Activated CD8-positive, alpha-beta T cell treated with anti-CD3 and anti-CD28 coated beads for 36 hours (primary cell): Measurements from ENCODE around the gene PANK4. TPM values are rescaled to one million over a fixed set of nuclear protein-coding genes. Genes with fewer than 3 reads are reported as not detected.

Experiments
- ATAC-seq: fragments of 200-7000 bp; cut with Tn5 transposase; one replicate; pipeline ENCODE4 v1.10.0; 2021; ENCODE audit warnings: mild to moderate bottlenecking, moderate library complexity
- CTCF ChIA-PET: fragments of 350-600 bp; sonication (Branson Sonifier 250); formaldehyde crosslinking; loops from one replicate; lab custom pipeline; 2021; ENCODE audit warnings: antibody characterized with exemption; lab: Charles Lee
- POLR2A ChIA-PET: fragments of 350-600 bp; sonication (Branson Sonifier 250); formaldehyde crosslinking; loops from one replicate; lab custom pipeline; 2021; ENCODE audit warnings: antibody characterized with exemption; lab: Charles Lee
- DNase-seq: peaks from one replicate; pipeline ENCODE4 v3.0.0-alpha.2; 2020
- H3K27ac Mint-ChIP-seq: one replicate; pipeline ENCODE4 v1.8.0; 2021; ENCODE audit warnings: mild to moderate bottlenecking, mixed read lengths
- H3K27me3 Mint-ChIP-seq: one replicate; pipeline ENCODE4 v1.8.0; 2021; ENCODE audit warnings: mixed read lengths
- H3K36me3 Mint-ChIP-seq: one replicate; pipeline ENCODE4 v1.8.0; 2021; ENCODE audit warnings: low read depth, mixed read lengths
- H3K4me1 Mint-ChIP-seq: one replicate; pipeline ENCODE4 v1.8.0; 2021; ENCODE audit warnings: low read depth, mixed read lengths
- H3K4me3 Mint-ChIP-seq: one replicate; pipeline ENCODE4 v1.8.0; 2021; ENCODE audit warnings: mild to moderate bottlenecking, moderate library complexity, mixed read lengths
- H3K9me3 Mint-ChIP-seq: one replicate; pipeline ENCODE4 v1.8.0; 2021; ENCODE audit warnings: mixed read lengths
- CTCF ChIP-seq: fragments of 200-600 bp; IDR thresholded peaks from one replicate; pipeline ENCODE4 v1.8.0; 2022; ENCODE audit warnings: antibody characterized with exemption, mild to moderate bottlenecking
- intact Hi-C: fragments of 100-400 bp; cut with micrococcal nuclease; formaldehyde crosslinking; loops from one replicate; pipeline ENCODE4 v1.10.0; 2022
- total RNA-seq, 2 experiments: library from RNA; stranded (reverse); gene quantifications; one replicate each; pipeline ENCODE4 v1.2.3, GENCODE V29; 2021

The PANK4 gene
- total RNA-seq, 2 experiments from 2014 or later = 39.0 to 40.6 TPM

- ChIA-PET POLR2A (interaction anchor here (1.2 to 1.9 kb wide), 2 partner anchors 10 to 38 kb away, joined by 3 to 4 read pairs; no protein-coding TSS in a partner anchor), CTCF (no interaction called here)
- DNase-seq (no peak), ATAC-seq (no peak)
- H3K9me3 Mint-ChIP-seq = no peaks in the 10 kb centered on the region
- intact Hi-C loops = no loop called here
- no peak overlapping the region for H3K27ac Mint-ChIP-seq
- no peak for TF ChIP-seq CTCF
- H3K36me3 Mint-ChIP-seq = peaks cover 2% of the 10 kb centered on the region
- H3K4me1 Mint-ChIP-seq = peaks cover 11% of the 10 kb centered on the region
- H3K4me3 Mint-ChIP-seq = no peak overlapping the region
- no peaks in the 10 kb centered on the region for H3K27me3 Mint-ChIP-seq
These were observed 22.0 kb downstream of the PANK4 start for GRCh38 chr1:2504225-2504948.

DNA sequence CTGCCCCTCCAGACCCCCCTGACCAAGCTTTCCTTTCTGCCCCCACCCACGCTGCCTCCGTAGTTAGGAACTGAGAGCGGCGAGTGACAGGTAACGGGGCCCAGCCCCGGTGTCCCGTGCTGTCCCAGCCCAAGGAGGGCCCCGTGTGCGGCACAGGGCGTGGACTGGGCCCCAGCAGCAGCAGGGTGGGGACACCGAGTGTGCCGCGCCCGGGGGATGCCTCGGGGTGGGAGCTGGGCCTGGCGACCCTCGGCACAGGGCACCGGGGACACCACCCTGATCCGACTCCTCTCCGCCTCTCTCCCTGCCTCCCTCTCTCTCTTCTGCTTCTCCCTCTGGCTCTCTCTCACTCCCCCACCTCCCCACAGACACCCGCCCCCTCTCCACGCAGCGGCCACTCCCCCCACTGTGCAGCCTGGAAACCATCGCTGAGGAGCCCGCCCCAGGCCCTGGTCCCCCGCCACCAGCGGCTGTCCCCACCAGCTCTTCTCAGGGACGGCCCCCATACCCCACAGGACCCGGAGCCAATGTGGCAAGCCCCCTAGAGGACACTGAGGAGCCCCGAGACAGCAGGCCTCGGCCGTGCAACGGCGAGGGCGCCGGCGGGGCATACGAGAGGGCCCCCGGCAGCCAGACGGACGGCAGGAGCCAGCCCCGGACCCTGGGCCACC is 22.7 kb downstream of the PANK4 start:
- H3K9me3 Mint-ChIP-seq = no peaks in the 10 kb centered on the region
- H3K36me3 Mint-ChIP-seq = peaks cover 2% of the 10 kb centered on the region
- peaks cover 16% of the 10 kb centered on the region for H3K4me1 Mint-ChIP-seq
- ChIA-PET CTCF (interaction anchor here (1.5 kb wide), 1 partner anchor 20 kb away, joined by 6 read pairs; no protein-coding TSS in a partner anchor), POLR2A (interaction anchor here (1.2 kb wide), 1 partner anchor 39 kb away, joined by 3 read pairs; no protein-coding TSS in a partner anchor)
- no peaks in the 10 kb centered on the region for H3K27me3 Mint-ChIP-seq
- intact Hi-C loops = no loop called here
- no peak for TF ChIP-seq CTCF
- no peak overlapping the region for H3K4me3 Mint-ChIP-seq
- H3K27ac Mint-ChIP-seq = no peak overlapping the region
- ATAC-seq (no peak), DNase-seq (no peak)

GRCh38 chr1:2502661-2503553 is 23.5 kb downstream of the PANK4 start:
- Mint-ChIP-seq H3K4me1 (peaks cover 16% of the 10 kb centered on the region), H3K9me3 (no peaks in the 10 kb centered on the region), H3K36me3 (no peaks in the 10 kb centered on the region), H3K27ac (no peak overlapping the region), H3K4me3 (no peak overlapping the region), H3K27me3 (no peaks in the 10 kb centered on the region)
- TF ChIP-seq CTCF = no peak
- POLR2A ChIA-PET = interaction anchor here (1.2 to 1.5 kb wide), 2 partner anchors 9 to 39 kb away, joined by 3 read pairs; no protein-coding TSS in a partner anchor
- no peak for DNase-seq
- intact Hi-C loops = no loop called here
- no peak for ATAC-seq
- CTCF ChIA-PET = interaction anchor here (1.5 kb wide), 1 partner anchor 21 kb away, joined by 6 read pairs; no protein-coding TSS in a partner anchor

DNA sequence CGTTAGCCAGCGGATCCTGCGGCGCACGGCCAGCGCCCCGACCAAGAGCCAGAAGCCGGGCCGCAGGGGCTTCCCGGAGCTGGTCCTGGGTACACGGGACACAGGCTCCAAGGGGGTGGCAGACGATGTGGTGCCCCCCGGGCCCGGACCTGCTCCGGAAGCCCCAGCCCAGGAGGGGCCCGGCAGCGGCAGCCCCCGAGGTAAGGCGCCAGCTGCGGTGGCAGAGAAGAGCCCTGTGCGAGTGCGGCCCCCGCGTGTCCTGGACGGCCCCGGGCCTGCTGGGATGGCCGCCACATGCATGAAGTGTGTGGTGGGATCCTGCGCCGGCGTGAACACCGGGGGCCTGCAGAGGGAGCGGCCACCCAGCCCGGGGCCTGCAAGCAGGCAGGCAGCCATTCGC is 24.2 kb downstream of the PANK4 start:
- no peak for TF ChIP-seq CTCF
- ChIA-PET CTCF (interaction anchor here (1.5 kb wide), 1 partner anchor 22 kb away, joined by 6 read pairs; no protein-coding TSS in a partner anchor), POLR2A (interaction anchor here (1.5 to 1.6 kb wide), 2 partner anchors 8 to 54 kb away, joined by 3 read pairs; partner anchors contain the start of gene TNFRSF14)
- Mint-ChIP-seq H3K4me3 (no peak overlapping the region), H3K4me1 (peaks cover 18% of the 10 kb centered on the region), H3K27ac (no peak overlapping the region), H3K36me3 (no peaks in the 10 kb centered on the region), H3K27me3 (no peaks in the 10 kb centered on the region), H3K9me3 (no peaks in the 10 kb centered on the region)
- intact Hi-C loops = no loop called here
- DNase-seq (no peak), ATAC-seq (no peak)
